ENCODE data around the gene DNAJC27. TPM values are rescaled to one million over a fixed set of nuclear protein-coding genes. Genes with fewer than 3 reads are reported as not detected.

Gene DNAJC27
- polyA plus RNA-seq, 2 of the 4 experiments (the other 2 are of a cell fraction), result 2.6 to 7.8 TPM

DNA sequence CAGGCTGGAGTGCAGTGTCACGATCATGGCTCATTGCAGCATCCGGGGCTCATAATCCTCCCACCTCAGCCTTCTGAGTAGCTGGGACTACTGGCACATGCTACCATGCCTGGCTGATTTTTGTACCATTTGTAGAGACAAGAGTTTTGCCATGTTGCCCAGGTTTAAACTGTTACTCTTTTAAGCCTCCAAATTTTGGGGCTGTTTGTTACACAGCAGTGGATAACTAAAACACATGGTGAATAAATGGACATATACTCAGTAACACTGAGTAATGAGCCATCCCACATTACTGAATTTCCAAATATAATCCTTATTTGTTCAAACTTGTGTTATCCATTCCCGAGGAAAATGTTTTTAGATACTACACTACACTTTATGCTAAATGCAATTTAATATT lies 61.5 kb downstream of the DNAJC27 start:
- Histone ChIP-seq H3K9me3 (peaks cover 6% of the 10 kb centered on the region; the same call in 2 of the 3 replicates), H3K4me1 (no peaks in the 10 kb centered on the region), H3K4me3 (no peak overlapping the region), H3K27ac (no peak overlapping the region), H3K4me2 (no peak overlapping the region)
- FAIRE-seq, result no peak
- ChIA-PET POLR2A (no interaction called here), CTCF (interaction anchor here (0.5 to 1.2 kb wide), 2 partner anchors 11 to 133 kb away, joined by 3 read pairs; no protein-coding TSS in a partner anchor)
- no peak for ATAC-seq
- DNase-seq (ENCODE audit: low read depth in 1 of 2, low spot score in 1 of 2), result no peak
- TF ChIP-seq POLR2A (IDR thresholded peaks at IDR 0.05; ENCODE audit: low read length), result no peak
- no peak for TF ChIP-seq SREBF2 (IDR thresholded peaks at IDR 0.05)
- no peak for TF ChIP-seq EHMT2 (IDR thresholded peaks at IDR 0.05; ENCODE audit: low read depth)
- no peak for TF ChIP-seq CBX8 (IDR thresholded peaks at IDR 0.05)
- TF ChIP-seq, protein P1, sequence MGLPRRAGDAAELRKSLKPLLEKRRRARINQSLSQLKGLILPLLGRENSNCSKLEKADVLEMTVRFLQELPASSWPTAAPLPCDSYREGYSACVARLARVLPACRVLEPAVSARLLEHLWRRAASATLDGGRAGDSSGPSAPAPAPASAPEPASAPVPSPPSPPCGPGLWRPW (IDR thresholded peaks at IDR 0.05), result no peak
- no peak for TF ChIP-seq HEYL (CRISPR knock-in tag; IDR thresholded peaks at IDR 0.05)
- no peak for TF ChIP-seq MAFK (IDR thresholded peaks at IDR 0.05; ENCODE audit: partially characterized antibody)
- TF ChIP-seq CHD2 (IDR thresholded peaks at IDR 0.05; ENCODE audit: low read length, partially characterized antibody), result no peak
- TF ChIP-seq RARB (CRISPR knock-in tag; IDR thresholded peaks at IDR 0.05), result no peak
- no peak for TF ChIP-seq MYC (IDR thresholded peaks at IDR 0.05; ENCODE audit: borderline replicate concordance, low read length)
- TF ChIP-seq MAZ (IDR thresholded peaks at IDR 0.05; ENCODE audit: borderline replicate concordance, low read depth, low read length), result no peak
- TF ChIP-seq JUN (IDR thresholded peaks at IDR 0.05), result no peak
- TF ChIP-seq HOXA7 (CRISPR knock-in tag; IDR thresholded peaks at IDR 0.05), result no peak
- no peak for TF ChIP-seq NPAS2 (CRISPR knock-in tag; IDR thresholded peaks at IDR 0.05; ENCODE audit: borderline replicate concordance)
- no peak for TF ChIP-seq POLR2AphosphoS2 (conservative IDR thresholded peaks at IDR 0.05; ENCODE audit: low read length)
- TF ChIP-seq, protein P2, sequence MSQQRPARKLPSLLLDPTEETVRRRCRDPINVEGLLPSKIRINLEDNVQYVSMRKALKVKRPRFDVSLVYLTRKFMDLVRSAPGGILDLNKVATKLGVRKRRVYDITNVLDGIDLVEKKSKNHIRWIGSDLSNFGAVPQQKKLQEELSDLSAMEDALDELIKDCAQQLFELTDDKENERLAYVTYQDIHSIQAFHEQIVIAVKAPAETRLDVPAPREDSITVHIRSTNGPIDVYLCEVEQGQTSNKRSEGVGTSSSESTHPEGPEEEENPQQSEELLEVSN (IDR thresholded peaks at IDR 0.05; ENCODE audit: borderline replicate concordance, low read depth), result no peak
- TF ChIP-seq JUNB (IDR thresholded peaks at IDR 0.05), result no peak
- TF ChIP-seq CBX2 (IDR thresholded peaks at IDR 0.05; ENCODE audit: borderline replicate concordance, low read depth), result no peak
- TF ChIP-seq, protein P3, sequence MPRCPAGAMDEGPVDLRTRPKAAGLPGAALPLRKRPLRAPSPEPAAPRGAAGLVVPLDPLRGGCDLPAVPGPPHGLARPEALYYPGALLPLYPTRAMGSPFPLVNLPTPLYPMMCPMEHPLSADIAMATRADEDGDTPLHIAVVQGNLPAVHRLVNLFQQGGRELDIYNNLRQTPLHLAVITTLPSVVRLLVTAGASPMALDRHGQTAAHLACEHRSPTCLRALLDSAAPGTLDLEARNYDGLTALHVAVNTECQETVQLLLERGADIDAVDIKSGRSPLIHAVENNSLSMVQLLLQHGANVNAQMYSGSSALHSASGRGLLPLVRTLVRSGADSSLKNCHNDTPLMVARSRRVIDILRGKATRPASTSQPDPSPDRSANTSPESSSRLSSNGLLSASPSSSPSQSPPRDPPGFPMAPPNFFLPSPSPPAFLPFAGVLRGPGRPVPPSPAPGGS (IDR thresholded peaks at IDR 0.05), result no peak
- TF ChIP-seq, protein P4, sequence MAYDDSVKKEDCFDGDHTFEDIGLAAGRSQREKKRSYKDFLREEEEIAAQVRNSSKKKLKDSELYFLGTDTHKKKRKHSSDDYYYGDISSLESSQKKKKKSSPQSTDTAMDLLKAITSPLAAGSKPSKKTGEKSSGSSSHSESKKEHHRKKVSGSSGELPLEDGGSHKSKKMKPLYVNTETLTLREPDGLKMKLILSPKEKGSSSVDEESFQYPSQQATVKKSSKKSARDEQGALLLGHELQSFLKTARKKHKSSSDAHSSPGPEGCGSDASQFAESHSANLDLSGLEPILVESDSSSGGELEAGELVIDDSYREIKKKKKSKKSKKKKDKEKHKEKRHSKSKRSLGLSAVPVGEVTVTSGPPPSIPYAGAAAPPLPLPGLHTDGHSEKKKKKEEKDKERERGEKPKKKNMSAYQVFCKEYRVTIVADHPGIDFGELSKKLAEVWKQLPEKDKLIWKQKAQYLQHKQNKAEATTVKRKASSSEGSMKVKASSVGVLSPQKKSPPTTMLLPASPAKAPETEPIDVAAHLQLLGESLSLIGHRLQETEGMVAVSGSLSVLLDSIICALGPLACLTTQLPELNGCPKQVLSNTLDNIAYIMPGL (CRISPR knock-in tag; IDR thresholded peaks at IDR 0.05; ENCODE audit: borderline replicate concordance), result no peak
- WGBS (ENCODE audit: missing lambda C conversion rate), result 94% methylated on average over 3 of the region's 3 CpGs

DNA sequence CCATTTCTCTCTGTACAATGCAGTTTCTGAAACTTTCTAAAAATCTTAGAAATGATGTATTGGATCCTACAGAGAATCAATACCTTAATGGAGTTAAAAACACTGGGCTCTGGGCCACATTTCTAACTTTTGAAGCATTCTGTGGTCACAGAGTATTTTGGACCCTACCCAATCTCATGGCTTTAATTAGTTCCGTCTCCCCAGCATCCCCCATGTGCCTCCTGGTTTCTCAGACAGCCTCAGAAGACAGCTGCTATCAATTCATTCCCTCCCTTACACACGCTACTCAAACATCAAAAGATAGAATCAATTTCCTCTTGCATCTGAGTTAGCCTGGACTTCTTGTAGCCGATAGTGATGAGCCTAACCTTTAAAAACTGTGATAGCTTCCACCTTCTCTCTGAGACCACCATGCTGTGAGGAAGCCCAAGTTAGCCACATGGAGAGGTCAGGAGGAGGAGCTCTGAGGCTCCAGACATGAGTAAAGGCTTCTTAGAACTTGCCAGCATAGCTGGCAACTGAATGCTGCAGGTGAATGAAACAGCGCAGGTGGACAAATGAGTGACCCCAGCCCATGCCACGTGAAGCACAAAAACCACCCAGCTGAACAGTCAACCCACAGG lies 62.1 kb downstream of the DNAJC27 start:
- FAIRE-seq, result no peak
- CTCF ChIA-PET, result interaction anchor here (0.5 to 1.2 kb wide), 2 partner anchors 11 to 132 kb away, joined by 3 read pairs; no protein-coding TSS in a partner anchor
- WGBS (ENCODE audit: missing lambda C conversion rate), result 95% methylated on average over 5 of the region's 5 CpGs

More for the DNA sequence above, 62.1 kb downstream of the DNAJC27 start:
- Histone ChIP-seq H3K4me1 (no peaks in the 10 kb centered on the region), H3K4me2 (no peak overlapping the region), H3K9me3 (peaks cover 6% of the 10 kb centered on the region; the same call in 2 of the 3 replicates), H3K4me3 (no peak overlapping the region), H3K27ac (no peak overlapping the region)
- POLR2A ChIA-PET, result no interaction called here
- ATAC-seq (no peak), DNase-seq (ENCODE audit: low read depth in 1 of 2, low spot score in 1 of 2) (no peak)
- TF ChIP-seq EHF (CRISPR knock-in tag; IDR thresholded peaks at IDR 0.05), result no peak
- TF ChIP-seq MAFK (IDR thresholded peaks at IDR 0.05; ENCODE audit: partially characterized antibody), result no peak
- no peak for TF ChIP-seq RFX5 (IDR thresholded peaks at IDR 0.05)
- no peak for TF ChIP-seq ZSCAN20 (CRISPR knock-in tag; IDR thresholded peaks at IDR 0.05)
- TF ChIP-seq, protein P2 (IDR thresholded peaks at IDR 0.05; ENCODE audit: borderline replicate concordance, low read depth), result no peak

All from A549 (cell line).